Panc1 (cell line): ENCODE measurements around the gene LONRF2.

Experiments
- POLR2AphosphoS5 ChIP-seq: IDR thresholded peaks from 2 replicates; pipeline ENCODE4 v1.6.1; 2012; ENCODE audit warnings: mild to moderate bottlenecking, low read depth, low read length, moderate library complexity
- REST ChIP-seq, 2 experiments: IDR thresholded peaks; 2 replicates each; pipeline ENCODE4 v1.6.1; 2011 to 2012; ENCODE audit warnings: low read depth in 2 of 2, control low read depth in 1 of 2, low read length in 1 of 2, mild to moderate bottlenecking in 1 of 2, moderate library complexity in 1 of 2; ENCODE audit not compliant: insufficient read depth in 1 of 2
- SIN3A ChIP-seq: IDR thresholded peaks from 2 replicates; pipeline ENCODE4 v1.6.1; 2012; ENCODE audit warnings: low read depth, mild to moderate bottlenecking, low read length, moderate library complexity, borderline replicate concordance; ENCODE audit not compliant: insufficient read depth
- TF ChIP-seq, protein P1 (sequence below): fragments of 450-650 bp; IDR thresholded peaks from 2 replicates; pipeline ENCODE4 v1.5.1; 2017; ENCODE audit warnings: mild to moderate bottlenecking

- TF ChIP-seq, protein P1, sequence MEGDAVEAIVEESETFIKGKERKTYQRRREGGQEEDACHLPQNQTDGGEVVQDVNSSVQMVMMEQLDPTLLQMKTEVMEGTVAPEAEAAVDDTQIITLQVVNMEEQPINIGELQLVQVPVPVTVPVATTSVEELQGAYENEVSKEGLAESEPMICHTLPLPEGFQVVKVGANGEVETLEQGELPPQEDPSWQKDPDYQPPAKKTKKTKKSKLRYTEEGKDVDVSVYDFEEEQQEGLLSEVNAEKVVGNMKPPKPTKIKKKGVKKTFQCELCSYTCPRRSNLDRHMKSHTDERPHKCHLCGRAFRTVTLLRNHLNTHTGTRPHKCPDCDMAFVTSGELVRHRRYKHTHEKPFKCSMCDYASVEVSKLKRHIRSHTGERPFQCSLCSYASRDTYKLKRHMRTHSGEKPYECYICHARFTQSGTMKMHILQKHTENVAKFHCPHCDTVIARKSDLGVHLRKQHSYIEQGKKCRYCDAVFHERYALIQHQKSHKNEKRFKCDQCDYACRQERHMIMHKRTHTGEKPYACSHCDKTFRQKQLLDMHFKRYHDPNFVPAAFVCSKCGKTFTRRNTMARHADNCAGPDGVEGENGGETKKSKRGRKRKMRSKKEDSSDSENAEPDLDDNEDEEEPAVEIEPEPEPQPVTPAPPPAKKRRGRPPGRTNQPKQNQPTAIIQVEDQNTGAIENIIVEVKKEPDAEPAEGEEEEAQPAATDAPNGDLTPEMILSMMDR = no peak
- TF ChIP-seq POLR2AphosphoS5 (no peak), SIN3A (no peak), REST (IDR thresholded peaks at IDR 0.05; ENCODE audit: insufficient read depth in 1 of 2, low read depth in 2 of 2, low read length in 1 of 2) (no peak)
These were observed 49.4 kb downstream of the LONRF2 start for GRCh38 chr2:100272841-100273329.
